Fibroblast of the aortic adventitia (primary cell): ENCODE data around the gene ST8SIA2. TPM values are rescaled to one million over a fixed set of nuclear protein-coding genes. Genes with fewer than 3 reads are reported as not detected.

Experiments used
- DNase-seq: peaks from one replicate; pipeline ENCODE4 v3.0.0-alpha.2; 2010; ENCODE audit warnings: low read depth
- H3K4me3 ChIP-seq: 2 replicates; pipeline ENCODE4 v1.5.1; 2011; ENCODE audit warnings: low read depth, mild to moderate bottlenecking, control low read depth, low read length, moderate library complexity
- total RNA-seq: library from RNA; depleted of rRNA; stranded (reverse); fragments of >200 nt; gene quantifications from 2 replicates; pipeline ENCODE4 v1.2.3, GENCODE V29; 2012; ENCODE audit warnings: low replicate concordance
- TF ChIP-seq, protein P1 (sequence below): IDR thresholded peaks from 2 replicates; pipeline ENCODE4 v1.5.1; 2011; ENCODE audit warnings: mild to moderate bottlenecking, low read length, control low read depth, inconsistent platforms; ENCODE audit not compliant: insufficient read depth

Gene ST8SIA2
- total RNA-seq, 1 donor, result not detected

DNA sequence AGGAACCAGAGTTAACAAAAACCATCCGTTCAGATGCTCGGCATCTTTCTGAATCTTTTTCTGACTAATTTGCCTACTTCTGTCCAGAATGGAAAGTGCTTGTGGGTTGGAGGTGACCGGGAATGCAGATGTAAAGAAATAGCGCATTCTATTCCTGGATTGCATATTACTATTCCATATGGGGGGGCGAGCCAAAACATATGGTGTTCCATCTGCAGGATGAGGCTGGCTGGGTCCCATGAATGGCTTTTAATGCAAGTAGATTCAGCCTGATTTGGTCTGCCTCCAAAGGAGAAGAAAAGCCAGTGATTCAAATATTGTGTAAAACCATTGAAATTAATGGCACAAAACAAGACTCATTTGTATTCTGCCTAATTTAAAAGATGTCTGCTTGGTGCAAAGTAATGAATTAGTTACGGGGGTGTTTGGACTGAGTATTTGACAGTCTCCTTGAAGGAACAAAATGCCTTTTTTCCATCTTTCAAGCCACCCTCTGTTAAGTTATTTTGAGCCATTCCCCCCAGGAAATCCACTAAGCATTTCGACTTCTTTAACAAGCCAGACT, 99.0 kb downstream of the ST8SIA2 start:
- TF ChIP-seq, protein P1, sequence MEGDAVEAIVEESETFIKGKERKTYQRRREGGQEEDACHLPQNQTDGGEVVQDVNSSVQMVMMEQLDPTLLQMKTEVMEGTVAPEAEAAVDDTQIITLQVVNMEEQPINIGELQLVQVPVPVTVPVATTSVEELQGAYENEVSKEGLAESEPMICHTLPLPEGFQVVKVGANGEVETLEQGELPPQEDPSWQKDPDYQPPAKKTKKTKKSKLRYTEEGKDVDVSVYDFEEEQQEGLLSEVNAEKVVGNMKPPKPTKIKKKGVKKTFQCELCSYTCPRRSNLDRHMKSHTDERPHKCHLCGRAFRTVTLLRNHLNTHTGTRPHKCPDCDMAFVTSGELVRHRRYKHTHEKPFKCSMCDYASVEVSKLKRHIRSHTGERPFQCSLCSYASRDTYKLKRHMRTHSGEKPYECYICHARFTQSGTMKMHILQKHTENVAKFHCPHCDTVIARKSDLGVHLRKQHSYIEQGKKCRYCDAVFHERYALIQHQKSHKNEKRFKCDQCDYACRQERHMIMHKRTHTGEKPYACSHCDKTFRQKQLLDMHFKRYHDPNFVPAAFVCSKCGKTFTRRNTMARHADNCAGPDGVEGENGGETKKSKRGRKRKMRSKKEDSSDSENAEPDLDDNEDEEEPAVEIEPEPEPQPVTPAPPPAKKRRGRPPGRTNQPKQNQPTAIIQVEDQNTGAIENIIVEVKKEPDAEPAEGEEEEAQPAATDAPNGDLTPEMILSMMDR, result no peak
- H3K4me3 ChIP-seq, result no peak overlapping the region
- no peak for DNase-seq

DNA sequence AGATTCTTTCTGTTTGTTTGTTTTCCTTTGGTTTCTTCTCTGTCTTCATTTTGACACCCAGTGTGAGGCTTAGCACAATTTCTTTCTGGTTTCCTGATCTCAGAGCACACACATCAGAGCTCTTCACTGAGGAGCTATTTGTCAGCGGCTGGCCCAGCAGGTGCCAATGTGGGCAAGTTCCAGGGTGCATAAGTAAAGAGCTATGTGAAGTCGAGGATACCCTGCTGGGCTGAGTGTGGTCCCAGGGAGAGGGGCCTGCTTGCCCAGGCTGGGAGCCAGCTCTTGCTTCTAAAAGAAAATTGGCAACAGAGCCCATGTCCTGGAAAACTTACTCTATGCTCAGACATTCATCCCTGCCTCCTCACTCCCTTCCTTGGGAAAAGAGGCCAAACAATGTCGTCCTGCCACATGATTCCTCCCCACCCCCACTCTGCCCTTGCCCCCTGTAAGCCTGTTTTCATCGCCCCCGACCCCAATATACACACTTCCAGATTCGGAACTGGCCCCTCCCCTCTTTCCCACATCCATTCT, 101.2 kb downstream of the ST8SIA2 start:
- DNase-seq, result no peak
- TF ChIP-seq, protein P1, result no peak
- no peak overlapping the region for H3K4me3 ChIP-seq

DNA sequence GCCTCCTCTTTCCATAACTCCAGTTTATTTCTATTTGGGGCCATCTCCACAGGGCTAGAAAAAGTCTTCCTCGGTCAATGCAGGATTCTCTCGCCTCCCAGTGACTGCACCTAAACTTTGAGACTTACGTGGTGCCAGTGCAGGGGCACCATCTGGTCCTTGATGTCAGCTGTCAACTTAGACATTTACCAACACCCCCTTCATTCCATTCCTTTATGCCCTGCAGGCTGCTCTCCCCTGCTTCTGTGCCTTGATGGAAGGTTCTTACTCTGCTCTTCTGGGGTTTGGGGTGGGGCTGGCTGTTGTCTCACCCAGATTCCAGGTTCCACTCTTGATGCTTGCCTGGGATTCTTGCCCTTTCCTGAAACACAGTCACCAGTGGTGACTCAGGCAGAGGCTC, 101.8 kb downstream of the ST8SIA2 start:
- DNase-seq, result no peak
- TF ChIP-seq, protein P1, result no peak
- H3K4me3 ChIP-seq, result no peak overlapping the region

GRCh38 chr15:92499731-92500530, 106.2 kb downstream of the ST8SIA2 start:
- no peak for DNase-seq
- TF ChIP-seq, protein P1, result no peak
- H3K4me3 ChIP-seq, result no peak overlapping the region

GRCh38 chr15:92502336-92502735, 108.7 kb downstream of the ST8SIA2 start:
- TF ChIP-seq, protein P1, result no peak
- DNase-seq, result no peak
- H3K4me3 ChIP-seq, result no peak overlapping the region

DNA sequence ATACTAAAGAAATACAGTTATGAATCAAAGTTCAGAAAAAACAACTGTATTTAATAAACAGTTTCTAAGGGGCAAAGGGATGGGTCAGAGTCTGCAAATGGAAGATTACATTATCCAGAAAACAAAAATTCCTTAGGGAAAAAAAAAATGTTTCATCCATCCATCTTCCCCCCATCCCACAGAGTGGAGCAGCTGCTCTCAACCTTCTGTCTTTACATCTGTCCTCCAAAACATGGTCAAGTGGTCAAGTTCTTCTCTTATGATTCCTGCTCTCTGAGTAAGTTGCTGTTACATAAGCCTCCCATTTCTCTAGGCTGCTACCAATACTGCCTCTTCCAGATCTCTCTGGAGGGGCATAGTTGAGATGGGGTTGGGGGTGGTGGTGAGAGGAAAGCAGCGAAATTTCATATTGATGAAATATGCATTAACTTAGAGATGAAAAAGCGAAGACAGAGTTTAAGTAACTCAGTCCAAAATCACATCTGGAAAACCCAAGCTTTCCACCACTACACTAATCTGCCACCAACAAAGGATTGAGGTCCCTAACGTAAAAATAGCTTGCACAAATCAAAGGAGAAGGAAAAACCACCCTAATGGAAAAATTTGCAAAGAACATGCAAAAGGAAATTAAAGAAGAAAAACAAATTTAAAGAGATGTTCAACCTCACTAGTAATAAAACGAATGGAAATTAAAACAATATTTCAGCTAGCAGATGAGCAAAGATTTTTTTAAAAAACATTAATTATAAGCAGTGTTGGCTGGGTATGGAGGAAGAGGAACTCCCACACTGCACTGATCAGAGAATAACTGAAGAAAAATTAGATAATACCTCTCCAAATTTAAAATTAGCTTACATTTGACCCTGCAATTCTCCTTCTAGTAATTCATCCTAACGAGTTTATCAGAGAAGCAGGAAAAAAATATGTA, 109.5 kb downstream of the ST8SIA2 start:
- no peak for DNase-seq
- TF ChIP-seq, protein P1, result no peak
- no peak overlapping the region for H3K4me3 ChIP-seq
